ENCODE data around the gene PFKM. TPM values are rescaled to one million over a fixed set of nuclear protein-coding genes. Genes with fewer than 3 reads are reported as not detected.

Gene PFKM
- total RNA-seq, 2 donors from 2014 or later = 50.1 to 62.2 TPM

GRCh38 chr12:48074266-48074665, 44.9 kb upstream of the PFKM start:
- Histone ChIP-seq H3K4me1 (ENCODE audit: control insufficient read depth in 1 of 2, low read depth in 2 of 2) (no peaks in the 10 kb centered on the region), H3K27ac (no peak overlapping the region), H3K36me3 (peaks cover 15% of the 10 kb centered on the region), H3K4me3 (no peak overlapping the region), H3K9me3 (no peaks in the 10 kb centered on the region), H3K27me3 (replicated peaks; ENCODE audit: insufficient read depth) (no peaks in the 10 kb centered on the region)
- ATAC-seq (ENCODE audit: insufficient number of reproducible peaks, low FRiP score, low read depth) = no peak
- DNase-seq (ENCODE audit: low spot score) = no peak
- TF ChIP-seq CTCF (IDR thresholded peaks at IDR 0.05) = no peak

GRCh38 chr12:48075832-48076231, 43.3 kb upstream of the PFKM start:
- H3K27me3 ChIP-seq (replicated peaks; ENCODE audit: insufficient read depth) = no peaks in the 10 kb centered on the region
- ATAC-seq (ENCODE audit: insufficient number of reproducible peaks, low FRiP score, low read depth) (no peak), DNase-seq (ENCODE audit: low spot score) (no peak)
- no peaks in the 10 kb centered on the region for H3K4me1 ChIP-seq (ENCODE audit: control insufficient read depth in 1 of 2, low read depth in 2 of 2)
- TF ChIP-seq CTCF (IDR thresholded peaks at IDR 0.05) = no peak
- peaks cover 9% of the 10 kb centered on the region for H3K36me3 ChIP-seq
- no peaks in the 10 kb centered on the region for H3K9me3 ChIP-seq
- H3K4me3 ChIP-seq = no peak overlapping the region
- H3K27ac ChIP-seq = no peak overlapping the region

DNA sequence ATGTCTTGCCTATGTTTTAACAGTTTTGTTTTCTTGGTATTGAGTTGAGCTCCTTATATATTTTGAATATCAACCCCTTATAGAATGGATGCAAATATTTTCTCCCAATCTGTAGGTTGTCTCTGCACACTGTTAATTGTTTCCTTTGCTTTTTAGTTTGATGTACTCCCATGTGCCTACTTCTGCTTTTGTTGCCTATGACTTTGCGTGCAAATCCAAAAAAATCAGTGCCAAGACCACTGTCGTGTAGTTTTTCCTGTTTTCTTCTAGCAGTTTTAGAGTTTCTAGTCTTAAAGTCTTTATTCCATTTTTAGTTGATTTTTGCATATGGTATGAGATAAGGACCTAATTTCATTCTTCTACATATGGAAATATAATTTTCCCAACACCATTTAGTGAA, 42.1 kb upstream of the PFKM start:
- H3K36me3 ChIP-seq = peaks cover 6% of the 10 kb centered on the region
- no peaks in the 10 kb centered on the region for H3K27me3 ChIP-seq (replicated peaks; ENCODE audit: insufficient read depth)
- H3K27ac ChIP-seq = no peak overlapping the region
- ATAC-seq (ENCODE audit: insufficient number of reproducible peaks, low FRiP score, low read depth) (no peak), DNase-seq (ENCODE audit: low spot score) (no peak)
- TF ChIP-seq CTCF (IDR thresholded peaks at IDR 0.05) = no peak
- no peaks in the 10 kb centered on the region for H3K4me1 ChIP-seq (ENCODE audit: control insufficient read depth in 1 of 2, low read depth in 2 of 2)
- no peak overlapping the region for H3K4me3 ChIP-seq
- H3K9me3 ChIP-seq = no peaks in the 10 kb centered on the region

DNA sequence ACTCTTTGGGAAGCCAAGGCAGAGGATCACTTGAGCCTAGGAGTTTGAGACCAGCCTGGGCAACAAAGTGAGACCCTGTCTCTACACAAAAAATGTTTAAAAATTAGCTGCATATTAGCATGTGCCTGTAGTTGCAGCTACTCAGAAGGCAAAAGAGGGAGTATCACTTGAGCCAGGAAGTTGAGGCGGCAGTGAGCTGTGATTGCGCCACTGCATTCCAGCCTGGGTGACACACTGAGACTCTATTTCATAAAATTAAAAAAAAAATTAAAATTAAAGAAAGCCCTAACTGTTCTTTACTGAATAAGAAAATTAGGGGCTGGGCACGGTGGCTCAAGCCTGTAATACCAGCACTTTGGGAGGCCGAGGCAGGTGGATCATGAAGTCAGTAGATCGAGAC, 40.3 kb upstream of the PFKM start:
- Histone ChIP-seq H3K27me3 (replicated peaks; ENCODE audit: insufficient read depth) (no peaks in the 10 kb centered on the region), H3K9me3 (no peaks in the 10 kb centered on the region), H3K27ac (no peak overlapping the region), H3K4me3 (no peak overlapping the region), H3K36me3 (peaks cover 9% of the 10 kb centered on the region), H3K4me1 (ENCODE audit: control insufficient read depth in 1 of 2, low read depth in 2 of 2) (no peaks in the 10 kb centered on the region)
- ATAC-seq (ENCODE audit: insufficient number of reproducible peaks, low FRiP score, low read depth) = no peak
- DNase-seq (ENCODE audit: low spot score) = no peak
- no peak for TF ChIP-seq CTCF (IDR thresholded peaks at IDR 0.05)

DNA sequence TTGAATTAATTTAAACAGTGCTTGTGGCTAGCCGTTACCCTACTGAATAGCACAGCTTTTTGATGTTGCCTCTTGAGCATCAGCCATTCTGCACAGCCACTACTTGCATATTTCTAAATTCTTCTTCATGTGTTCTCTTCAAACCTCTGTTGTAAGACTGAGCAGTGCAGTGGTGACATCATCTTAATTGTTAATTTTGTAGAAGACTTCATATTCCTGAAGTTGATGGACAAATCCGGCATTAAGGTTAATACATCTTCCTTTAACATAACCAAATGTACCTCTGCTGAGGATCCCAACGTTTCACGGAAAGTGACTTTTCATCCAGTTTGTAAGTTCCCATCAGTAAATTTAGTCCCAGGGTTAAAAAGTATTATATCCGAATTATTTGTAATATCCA, 38.9 kb upstream of the PFKM start:
- H3K27ac ChIP-seq = no peak overlapping the region
- no peak for DNase-seq (ENCODE audit: low spot score)
- no peak overlapping the region for H3K4me3 ChIP-seq
- no peaks in the 10 kb centered on the region for H3K9me3 ChIP-seq
- H3K4me1 ChIP-seq (ENCODE audit: control insufficient read depth in 1 of 2, low read depth in 2 of 2) = no peaks in the 10 kb centered on the region
- ATAC-seq (ENCODE audit: insufficient number of reproducible peaks, low FRiP score, low read depth) = no peak
- H3K36me3 ChIP-seq = peaks cover 7% of the 10 kb centered on the region
- TF ChIP-seq CTCF (IDR thresholded peaks at IDR 0.05) = no peak
- H3K27me3 ChIP-seq (replicated peaks; ENCODE audit: insufficient read depth) = no peaks in the 10 kb centered on the region
